ENCODE results near the gene WWOX.

The WWOX gene

DNA sequence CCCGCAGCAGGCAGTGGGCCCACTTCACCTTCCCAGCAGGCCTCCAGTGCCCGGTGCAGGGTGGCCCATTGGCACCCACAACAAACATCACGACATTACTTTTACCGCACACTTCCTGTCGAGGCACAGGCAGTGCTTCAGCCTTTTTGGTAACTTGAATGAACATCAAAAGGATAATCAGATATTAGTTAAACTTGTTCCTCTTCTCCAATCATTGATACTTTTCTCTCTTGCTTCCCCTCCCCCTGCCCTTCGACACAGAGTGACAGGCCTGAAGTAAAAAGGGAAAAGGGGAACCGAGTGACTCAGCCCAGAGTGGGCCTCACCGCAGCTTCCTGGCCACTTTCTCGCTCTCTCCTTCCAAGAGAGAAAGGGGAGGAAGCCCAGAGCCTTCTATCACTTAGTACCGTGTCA lies 994.1 kb downstream of the WWOX start:
- no peak for DNase-seq

DNA sequence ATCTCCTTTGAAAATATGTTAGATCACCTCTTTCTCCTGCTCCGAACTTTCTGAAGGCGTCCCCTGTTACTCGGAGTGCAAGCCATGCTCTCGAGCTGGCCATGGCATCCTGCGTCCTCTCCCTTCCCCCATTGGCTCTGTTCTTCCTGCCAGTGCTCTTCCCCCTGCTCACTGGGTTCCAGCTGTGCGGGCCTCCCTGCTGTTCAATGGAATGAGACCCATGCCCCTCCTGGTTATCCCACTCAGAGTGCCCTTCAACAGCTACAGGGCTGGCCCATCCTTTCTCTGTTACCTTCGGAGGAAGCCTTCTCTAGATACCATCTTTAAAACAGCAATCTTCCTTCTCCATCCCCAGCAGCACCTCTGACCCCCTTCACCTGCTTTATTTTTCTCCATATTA lies 996.8 kb downstream of the WWOX start:
- DNase-seq: no peak

GRCh38 chr16:79097166-79097565 lies 997.7 kb downstream of the WWOX start:
- no peak for DNase-seq

DNA sequence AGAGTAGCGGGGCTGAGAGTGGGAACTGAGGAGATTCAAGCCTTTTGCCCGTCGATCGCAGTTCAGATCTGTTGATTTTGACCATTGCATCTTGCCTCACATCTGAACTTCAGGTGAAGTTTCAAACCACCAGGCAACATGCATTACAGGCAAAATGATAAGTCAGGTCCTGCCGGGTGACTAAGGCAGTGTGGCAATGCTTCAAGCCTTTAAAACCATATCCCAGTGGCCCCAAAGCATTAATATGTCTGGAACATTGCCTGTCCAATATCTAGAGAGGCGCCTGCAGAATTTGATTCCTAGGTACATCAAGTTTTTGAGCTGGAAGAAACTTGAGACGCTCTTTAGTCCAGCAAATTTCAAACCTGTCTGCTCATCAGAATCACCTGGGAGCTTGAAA lies 998.3 kb downstream of the WWOX start:
- no peak for DNase-seq

- DNase-seq: no peak
These were observed 999.5 kb downstream of the WWOX start for GRCh38 chr16:79098907-79099306.

DNA sequence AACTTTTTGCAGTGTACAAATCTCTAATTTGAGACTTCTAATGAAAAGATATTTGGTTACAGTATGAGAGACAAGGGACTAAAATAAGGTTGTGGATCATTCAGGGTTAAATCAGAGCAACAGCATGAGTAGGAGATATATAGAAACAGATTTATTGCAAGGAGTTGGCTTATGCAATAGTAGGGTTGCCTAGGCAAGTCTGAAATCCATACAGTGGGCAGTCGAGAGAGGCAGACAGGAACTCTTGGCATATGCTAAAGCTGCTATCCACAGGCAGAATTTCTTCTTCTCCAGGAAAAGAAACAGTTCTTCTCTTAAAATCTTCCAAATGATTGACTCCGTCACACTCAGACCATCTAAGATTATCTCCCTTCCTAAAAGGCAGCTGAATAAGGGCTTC lies 1000.3 kb downstream of the WWOX start:
- DNase-seq: no peak

- no peak for DNase-seq
These were observed 1001.0 kb downstream of the WWOX start for GRCh38 chr16:79100447-79100846.

DNA sequence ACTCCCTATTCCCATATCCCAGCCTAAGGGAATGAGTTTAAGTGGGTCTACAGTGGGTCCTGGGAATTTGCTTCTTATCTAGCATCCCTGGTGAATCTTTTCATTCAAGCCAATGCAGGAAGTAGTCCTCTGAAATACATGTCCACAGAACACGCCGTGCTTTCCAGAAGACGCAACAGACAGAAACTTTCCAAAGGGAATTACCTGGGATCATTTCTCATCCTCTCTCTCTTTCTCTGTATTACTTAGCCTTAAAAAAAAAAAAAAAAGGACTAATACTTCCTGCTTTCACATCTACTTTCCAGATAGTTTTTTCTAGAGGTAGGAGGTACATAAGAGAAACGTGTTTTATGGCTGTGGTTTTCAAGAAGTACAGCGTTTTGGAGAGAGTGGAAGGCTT lies 1002.0 kb downstream of the WWOX start:
- DNase-seq: no peak

DNA sequence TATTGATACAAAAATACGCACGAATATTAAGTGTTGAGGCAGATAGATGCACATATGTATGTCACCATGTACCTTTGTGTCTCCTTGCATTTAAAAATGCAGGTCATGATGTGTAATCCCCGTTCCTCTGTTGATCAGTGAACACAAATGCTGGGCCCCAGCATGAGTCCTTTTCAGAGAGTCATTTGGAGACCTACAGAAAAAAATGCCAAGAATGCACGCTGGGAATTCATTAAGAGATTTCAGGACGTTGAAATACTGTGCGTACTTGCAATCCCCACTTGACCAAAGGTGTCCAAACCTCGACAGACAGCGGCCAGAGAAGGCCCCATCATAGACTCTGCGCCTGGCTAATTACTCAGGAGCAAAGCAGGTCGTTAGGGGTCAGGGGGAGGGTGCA lies 1005.1 kb downstream of the WWOX start:
- DNase-seq: no peak

GRCh38 chr16:79107301-79107700 lies 1007.8 kb downstream of the WWOX start:
- DNase-seq: no peak

DNA sequence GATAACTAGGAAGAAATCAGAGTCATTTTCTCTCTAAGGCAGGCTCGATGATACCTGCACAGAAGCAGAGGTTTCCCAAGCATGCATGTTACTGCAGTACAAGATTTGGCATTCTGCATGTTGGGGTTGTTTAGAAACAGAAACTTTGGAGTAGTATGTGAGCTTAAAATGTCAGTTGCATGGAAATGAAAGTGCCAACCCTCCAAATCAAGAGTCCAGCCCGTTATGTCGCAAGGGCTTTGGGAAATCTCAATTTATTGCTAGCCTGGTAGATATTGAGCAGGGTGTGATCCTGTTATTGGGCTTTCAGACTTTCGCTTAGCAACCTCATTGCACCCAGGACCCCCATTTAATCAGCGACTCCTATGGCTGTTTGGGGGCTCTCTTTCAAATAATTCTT lies 1010.3 kb downstream of the WWOX start:
- DNase-seq: no peak

DNA sequence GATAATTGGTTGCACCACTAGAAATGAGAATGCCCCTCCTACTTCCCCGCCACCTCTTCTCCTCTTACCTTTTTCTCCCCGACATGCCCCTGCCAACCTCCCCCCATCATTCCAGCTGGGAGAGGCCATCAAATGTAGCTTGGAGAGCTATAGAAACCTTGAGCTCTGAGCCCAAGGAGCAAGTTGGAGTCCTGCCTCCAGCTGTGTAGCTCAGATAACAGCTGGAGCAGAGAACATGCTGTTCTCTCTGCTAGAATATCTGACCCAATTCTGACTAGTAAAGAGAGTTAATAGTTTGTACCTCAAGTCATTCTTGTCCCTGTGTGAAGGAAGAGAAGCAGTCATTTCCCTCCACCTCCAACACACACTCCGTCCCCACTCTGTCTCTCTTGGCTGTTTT lies 1010.8 kb downstream of the WWOX start:
- DNase-seq: no peak

GRCh38 chr16:79110953-79111352 lies 1011.5 kb downstream of the WWOX start:
- DNase-seq: no peak

DNA sequence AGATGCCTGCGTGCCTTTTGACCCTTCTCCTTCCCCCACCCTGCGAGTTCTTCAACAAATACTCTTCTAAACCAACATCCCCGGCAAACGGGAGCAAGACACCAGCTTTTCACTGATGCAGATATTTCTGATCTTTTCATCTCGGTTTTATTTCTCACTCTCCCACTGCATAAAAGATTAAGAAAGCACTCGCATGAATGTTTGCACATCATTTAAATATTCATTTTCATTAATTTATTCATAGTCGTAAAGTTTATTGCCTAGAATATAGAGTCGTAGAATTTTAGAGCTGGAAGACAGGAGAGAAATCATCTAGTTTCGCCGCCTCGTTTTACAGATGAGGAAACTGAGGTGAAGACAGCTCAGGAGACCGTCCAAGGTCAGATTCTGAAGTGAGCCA lies 1013.0 kb downstream of the WWOX start:
- no peak for DNase-seq

DNA sequence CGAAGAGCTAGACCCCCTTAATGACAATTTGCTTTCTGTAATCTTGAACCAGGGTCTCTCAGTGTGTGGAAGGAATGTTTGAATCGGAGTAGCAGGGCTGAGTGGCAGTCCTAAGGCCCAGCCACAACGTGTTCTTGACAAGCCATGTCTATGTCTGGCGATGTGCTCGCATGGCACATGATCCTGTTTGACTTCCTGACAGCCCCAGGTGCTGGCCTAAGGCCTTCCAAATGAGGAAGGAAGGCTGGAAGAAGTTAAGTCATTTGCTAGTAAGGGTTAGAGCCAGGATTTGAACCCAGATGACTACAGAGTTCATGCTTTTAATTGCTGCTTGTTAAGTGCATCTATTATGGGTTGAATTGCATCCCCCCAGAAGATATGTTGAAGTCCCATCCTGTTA lies 1014.4 kb downstream of the WWOX start:
- no peak for DNase-seq

- no peak for DNase-seq
These were observed 1015.3 kb downstream of the WWOX start for GRCh38 chr16:79114759-79115158.

DNA sequence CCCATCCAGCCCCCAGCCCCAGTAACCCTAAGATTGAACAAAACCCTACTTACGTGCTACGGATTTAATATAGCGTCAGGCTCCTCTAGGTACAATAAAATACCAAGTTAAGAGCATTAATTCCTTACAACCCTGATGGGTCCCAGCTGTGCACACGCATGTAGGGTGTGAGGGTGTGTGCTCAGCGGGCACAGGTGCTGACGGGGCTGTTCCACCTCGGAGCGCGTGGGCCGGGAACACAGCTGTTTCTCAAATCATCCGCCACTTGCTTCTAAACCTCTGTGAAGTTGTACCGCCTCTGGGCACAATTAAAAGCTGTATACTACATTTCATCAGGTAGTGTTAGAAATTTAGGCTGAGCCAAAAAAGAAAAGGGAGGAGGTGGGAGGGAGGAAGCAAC lies 1022.5 kb downstream of the WWOX start:
- no peak for DNase-seq

- DNase-seq: no peak
These were observed 1022.9 kb downstream of the WWOX start for GRCh38 chr16:79122343-79122742.

DNA sequence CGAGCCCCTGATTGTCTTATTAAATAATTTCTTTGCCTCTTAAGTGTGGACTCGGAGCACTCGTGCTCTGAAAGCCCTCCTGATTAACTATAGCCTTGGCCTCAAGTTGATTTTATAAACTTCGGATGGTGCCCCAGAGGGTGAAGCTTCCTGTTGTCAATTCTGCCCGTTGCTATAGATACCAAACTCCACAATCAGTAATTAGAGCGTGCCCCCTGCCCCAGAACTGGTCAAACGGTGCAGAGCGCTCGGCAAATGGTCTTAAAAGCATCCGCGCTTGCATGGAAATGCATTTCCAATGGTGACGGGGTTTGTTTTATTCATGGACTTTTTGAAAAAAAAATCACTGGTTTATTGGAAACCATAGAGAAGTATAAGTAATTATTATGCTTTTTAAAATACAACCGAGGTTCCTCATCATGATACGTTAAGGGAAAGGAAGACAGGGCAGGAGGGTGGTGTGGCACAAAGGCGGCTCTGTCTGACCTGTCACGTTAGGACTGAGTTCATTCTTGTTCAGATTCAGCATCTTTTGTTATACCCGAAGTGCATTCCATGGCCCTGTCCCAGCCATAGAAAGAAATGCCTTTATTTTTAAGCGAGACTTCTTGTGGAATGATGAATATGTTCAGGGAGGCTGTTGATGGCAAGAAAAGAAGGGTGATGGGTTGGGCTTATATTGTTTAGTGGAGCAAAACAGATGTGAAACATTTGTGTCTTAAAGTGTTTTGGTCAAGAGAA lies 1024.7 kb downstream of the WWOX start:
- no peak for DNase-seq

DNA sequence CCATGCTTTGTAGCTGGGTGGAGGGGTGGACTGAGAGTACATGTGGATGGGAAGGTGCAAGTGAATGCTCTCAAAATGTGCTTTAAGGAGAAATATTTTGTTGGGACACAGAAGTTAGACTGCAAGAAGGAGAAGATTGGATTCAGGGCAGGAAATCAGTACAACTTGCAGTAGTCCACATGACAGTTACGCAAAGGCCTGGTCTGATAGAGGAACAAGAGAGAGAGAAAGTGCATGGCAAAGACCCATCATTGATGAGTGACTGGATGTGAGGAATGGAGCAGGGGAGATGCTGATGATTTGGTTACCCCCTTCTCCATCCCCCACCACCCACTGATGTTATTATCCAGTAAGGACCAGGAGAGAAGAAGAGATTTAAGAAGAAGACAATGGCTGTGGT lies 1028.3 kb downstream of the WWOX start:
- no peak for DNase-seq

- no peak for DNase-seq
These were observed 1029.3 kb downstream of the WWOX start for GRCh38 chr16:79128706-79129105.

DNA sequence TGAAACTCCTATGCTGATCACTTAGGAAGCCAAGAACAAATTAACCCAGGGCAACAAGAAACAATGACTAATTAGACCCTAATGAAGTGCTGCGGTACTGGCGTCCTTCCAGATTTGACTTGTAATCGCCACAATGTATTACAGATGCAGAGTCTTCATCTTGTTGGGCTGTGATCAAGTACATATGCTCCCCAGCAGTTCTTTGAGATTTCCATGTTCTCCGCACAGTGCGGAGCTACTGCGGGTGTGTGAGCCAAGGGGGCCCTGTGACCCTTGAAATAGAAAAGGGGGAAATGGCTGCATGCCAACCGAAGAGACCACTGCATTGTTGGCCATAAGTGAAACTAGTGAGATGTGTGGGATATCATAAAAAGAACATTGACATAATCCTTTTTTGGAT lies 1031.2 kb downstream of the WWOX start:
- DNase-seq: no peak

DNA sequence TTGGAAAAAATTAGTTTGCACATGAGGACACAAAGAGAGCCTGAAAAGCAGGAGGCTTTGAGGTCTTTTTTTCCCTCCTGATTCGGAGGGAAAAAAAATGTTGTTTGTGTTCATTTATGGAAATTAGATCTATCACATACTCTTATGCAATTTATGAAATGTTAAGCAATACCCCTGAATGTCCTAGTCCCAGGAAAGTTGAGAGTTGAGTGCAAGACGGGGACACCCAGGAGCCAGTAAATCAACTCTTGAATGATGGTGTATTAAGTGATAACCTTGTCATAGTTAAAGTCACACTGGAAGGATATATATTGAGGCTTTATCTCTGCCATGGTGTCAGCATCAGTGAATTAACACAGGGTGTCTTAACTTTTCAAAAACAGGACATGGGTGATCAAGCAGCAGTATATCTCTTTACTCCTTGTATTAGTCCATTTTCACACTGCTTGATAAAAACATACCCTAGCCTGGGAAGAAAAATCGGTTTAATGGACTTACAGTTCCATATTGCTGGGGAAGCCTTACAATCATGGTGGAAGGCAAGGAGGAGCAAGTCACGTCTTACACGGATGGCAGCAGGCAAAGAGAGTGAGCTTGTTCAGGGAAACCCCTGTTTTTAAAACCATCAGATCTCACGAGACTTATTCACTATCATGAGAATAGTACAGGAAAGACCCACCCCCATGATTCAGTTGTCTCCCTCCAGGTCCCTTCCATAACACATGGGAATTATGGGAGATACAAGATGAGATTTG lies 1032.0 kb downstream of the WWOX start:
- DNase-seq: no peak

- no peak for DNase-seq
These were observed 1033.2 kb downstream of the WWOX start for GRCh38 chr16:79132701-79133100.

DNA sequence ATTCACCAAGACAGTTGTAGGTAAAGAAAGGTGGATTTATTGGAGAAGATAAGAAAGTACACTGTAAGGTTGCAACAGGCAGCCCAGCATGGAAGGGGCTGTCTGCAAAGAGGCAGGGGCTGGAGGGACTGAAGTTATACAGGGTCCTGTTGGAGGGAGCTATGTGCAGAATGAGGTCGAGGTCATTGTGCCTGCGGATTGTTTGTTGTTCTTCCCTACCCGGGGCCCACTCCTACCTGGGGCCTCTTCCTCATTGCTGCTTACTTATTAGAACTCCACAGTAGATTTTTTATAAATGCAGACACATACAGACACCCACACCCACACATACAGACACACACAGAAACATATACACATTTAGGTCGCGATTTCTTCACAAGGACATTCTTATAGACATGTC lies 1034.8 kb downstream of the WWOX start:
- no peak for DNase-seq
